Neural progenitor cell (in vitro differentiated cells): ENCODE measurements around the gene GPR156. TPM values are rescaled to one million over a fixed set of nuclear protein-coding genes. Genes with fewer than 3 reads are reported as not detected.

Experiments used
- DNase-seq: peaks from one replicate; pipeline ENCODE4 v3.0.0-alpha.2; 2016; ENCODE audit warnings: low spot score
- H2AFZ ChIP-seq: fragments of 200-600 bp; sonication (generic); replicated peaks from 2 replicates; pipeline ENCODE4 v1.6.1; 2016; ENCODE audit warnings: antibody characterized with exemption
- H3F3A ChIP-seq: fragments of 200-600 bp; sonication (generic); 2 replicates; pipeline ENCODE4 v1.6.1; 2016; ENCODE audit warnings: antibody characterized with exemption, low read depth
- H3K27ac ChIP-seq: fragments of 200-600 bp; sonication (generic); 2 replicates; pipeline ENCODE4 v1.5.1; 2016; ENCODE audit warnings: mild to moderate bottlenecking
- H3K27me3 ChIP-seq: fragments of 200-600 bp; sonication (generic); 2 replicates; pipeline ENCODE4 v1.6.1; 2016; ENCODE audit warnings: mild to moderate bottlenecking, moderate library complexity
- H3K36me3 ChIP-seq: fragments of 200-600 bp; sonication (generic); 2 replicates; pipeline ENCODE4 v1.5.1; 2016
- H3K4me1 ChIP-seq: fragments of 200-600 bp; sonication (generic); 2 replicates; pipeline ENCODE4 v1.6.1; 2016; ENCODE audit warnings: mixed run types
- H3K4me2 ChIP-seq: fragments of 200-600 bp; sonication (generic); 2 replicates; pipeline ENCODE4 v1.6.1; 2016
- H3K4me3 ChIP-seq: fragments of 200-600 bp; sonication (generic); 2 replicates; pipeline ENCODE4 v1.5.1; 2016
- H3K79me2 ChIP-seq: fragments of 200-600 bp; sonication (generic); 2 replicates; pipeline ENCODE4 v1.6.1; 2016; ENCODE audit warnings: low read depth
- H3K9ac ChIP-seq: fragments of 200-600 bp; sonication (generic); 2 replicates; pipeline ENCODE4 v1.6.1; 2016
- H3K9me3 ChIP-seq: fragments of 200-600 bp; sonication (generic); 2 replicates; pipeline ENCODE4 v1.5.1; 2016; ENCODE audit warnings: low read depth
- H4K20me1 ChIP-seq: fragments of 200-600 bp; sonication (generic); 2 replicates; pipeline ENCODE4 v1.6.1; 2016; ENCODE audit warnings: low read depth
- H3K27ac Mint-ChIP-seq: 3 replicates; pipeline ENCODE4 v1.8.0; 2021; ENCODE audit warnings: mixed read lengths
- H3K27me3 Mint-ChIP-seq: 2 replicates; pipeline ENCODE4 v1.8.0; 2022; ENCODE audit warnings: low read depth, mild to moderate bottlenecking, inconsistent platforms, moderate library complexity, mixed read lengths; ENCODE audit not compliant: insufficient read depth
- H3K36me3 Mint-ChIP-seq: 3 replicates; pipeline ENCODE4 v1.8.0; 2021; ENCODE audit warnings: mixed read lengths
- H3K4me1 Mint-ChIP-seq: 3 replicates; pipeline ENCODE4 v1.8.0; 2021; ENCODE audit warnings: mixed read lengths
- H3K4me3 Mint-ChIP-seq: 3 replicates; pipeline ENCODE4 v1.8.0; 2021; ENCODE audit warnings: mild to moderate bottlenecking, moderate library complexity, mixed read lengths
- H3K9me3 Mint-ChIP-seq: 3 replicates; pipeline ENCODE4 v1.8.0; 2020; ENCODE audit warnings: mixed read lengths
- CTCF ChIP-seq: fragments of 200-600 bp; sonication (generic); IDR thresholded peaks from 2 replicates; pipeline ENCODE4 v1.5.1; 2017; ENCODE audit warnings: antibody characterized with exemption, mild to moderate bottlenecking
- EZH2 ChIP-seq: fragments of 200-600 bp; sonication (generic); IDR thresholded peaks from 2 replicates; pipeline ENCODE4 v1.6.1; 2017; ENCODE audit warnings: antibody characterized with exemption, mild to moderate bottlenecking, moderate library complexity
- EZH2phosphoT487 ChIP-seq: fragments of 200-600 bp; sonication (generic); IDR thresholded peaks from 2 replicates; pipeline ENCODE4 v1.6.1; 2017; ENCODE audit warnings: antibody characterized with exemption
- total RNA-seq: library from RNA; depleted of rRNA; stranded (reverse); fragments of >200 nt; gene quantifications from 2 replicates; pipeline ENCODE4 v1.2.3, GENCODE V29; 2015; ENCODE audit warnings: low replicate concordance

Gene GPR156
- total RNA-seq, 1 donor from 2014 or later: 2.2 TPM

GRCh38 chr3:120203621-120204020 is 81.4 kb downstream of the GPR156 start:
- Histone ChIP-seq H3K27me3 (no peaks in the 10 kb centered on the region), H3K36me3 (no peaks in the 10 kb centered on the region), H3K4me2 (no peak overlapping the region), H3K27ac (no peak overlapping the region), H2AFZ (no peak overlapping the region), H4K20me1 (no peaks in the 10 kb centered on the region), H3K9ac (no peak overlapping the region), H3K79me2 (no peaks in the 10 kb centered on the region), H3K4me3 (no peak overlapping the region), H3K9me3 (no peaks in the 10 kb centered on the region), H3F3A (no peaks in the 10 kb centered on the region), H3K4me1 (peaks cover 9% of the 10 kb centered on the region)
- Mint-ChIP-seq H3K27me3 (peaks cover 3% of the 10 kb centered on the region), H3K27ac (no peak overlapping the region), H3K4me1 (no peaks in the 10 kb centered on the region), H3K9me3 (no peaks in the 10 kb centered on the region), H3K36me3 (no peaks in the 10 kb centered on the region), H3K4me3 (no peak overlapping the region)
- no peak for TF ChIP-seq EZH2phosphoT487
- no peak for TF ChIP-seq EZH2
- no peak for TF ChIP-seq CTCF
- DNase-seq: no peak

- no peaks in the 10 kb centered on the region for H3K9me3 Mint-ChIP-seq
- no peak overlapping the region for H3K4me3 ChIP-seq
- H3K4me1 Mint-ChIP-seq: no peaks in the 10 kb centered on the region
- no peaks in the 10 kb centered on the region for H3F3A ChIP-seq
- peaks cover 9% of the 10 kb centered on the region for H3K4me1 ChIP-seq
- H4K20me1 ChIP-seq: no peaks in the 10 kb centered on the region
- H3K36me3 Mint-ChIP-seq: no peaks in the 10 kb centered on the region
- no peaks in the 10 kb centered on the region for H3K36me3 ChIP-seq
- no peaks in the 10 kb centered on the region for H3K79me2 ChIP-seq
- no peak overlapping the region for H3K27ac ChIP-seq
- no peak overlapping the region for H3K9ac ChIP-seq
- no peaks in the 10 kb centered on the region for H3K9me3 ChIP-seq
- H3K27ac Mint-ChIP-seq: no peak overlapping the region
- TF ChIP-seq EZH2phosphoT487 (no peak), EZH2 (no peak), CTCF (no peak)
- no peaks in the 10 kb centered on the region for H3K27me3 ChIP-seq
- H3K4me3 Mint-ChIP-seq: no peak overlapping the region
- peaks cover 3% of the 10 kb centered on the region for H3K27me3 Mint-ChIP-seq
- DNase-seq: no peak
- no peak overlapping the region for H2AFZ ChIP-seq
- H3K4me2 ChIP-seq: no peak overlapping the region
These were observed 82.0 kb downstream of the GPR156 start for GRCh38 chr3:120203016-120203415.

DNA sequence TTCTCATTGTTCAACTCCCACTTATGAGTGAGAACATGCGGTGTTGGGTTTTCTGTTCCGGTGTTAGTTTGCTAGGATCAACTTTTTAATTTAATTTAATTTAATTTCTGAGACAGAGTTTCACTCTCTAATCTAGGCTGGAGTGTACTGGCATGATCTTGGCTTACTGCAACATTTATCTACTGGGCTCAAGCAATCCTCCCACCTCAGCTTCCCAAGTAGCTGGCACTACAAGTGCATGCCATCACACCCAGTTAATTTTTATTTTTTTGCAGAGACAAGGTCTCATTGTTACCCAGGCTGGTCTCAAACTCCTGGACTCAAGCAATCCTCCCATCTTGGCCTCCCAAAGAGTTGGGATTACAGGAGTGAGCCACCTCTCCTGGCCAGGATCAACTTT is 82.7 kb downstream of the GPR156 start:
- Histone ChIP-seq H3K27me3 (no peaks in the 10 kb centered on the region), H3K36me3 (no peaks in the 10 kb centered on the region), H3K79me2 (no peaks in the 10 kb centered on the region), H3K4me3 (no peak overlapping the region), H3K9ac (no peak overlapping the region), H3K9me3 (no peaks in the 10 kb centered on the region), H3K4me2 (no peak overlapping the region), H3K4me1 (peaks cover 9% of the 10 kb centered on the region), H2AFZ (no peak overlapping the region), H3F3A (no peaks in the 10 kb centered on the region), H4K20me1 (no peaks in the 10 kb centered on the region), H3K27ac (no peak overlapping the region)
- no peak overlapping the region for H3K27ac Mint-ChIP-seq
- H3K4me1 Mint-ChIP-seq: no peaks in the 10 kb centered on the region
- no peaks in the 10 kb centered on the region for H3K36me3 Mint-ChIP-seq
- H3K4me3 Mint-ChIP-seq: no peak overlapping the region
- TF ChIP-seq EZH2phosphoT487 (no peak), CTCF (no peak), EZH2 (no peak)
- no peak for DNase-seq
- H3K9me3 Mint-ChIP-seq: no peaks in the 10 kb centered on the region
- peaks cover 3% of the 10 kb centered on the region for H3K27me3 Mint-ChIP-seq
